Hepatocyte (in vitro differentiated cells): ENCODE results near the gene ZNF474. TPM values are rescaled to one million over a fixed set of nuclear protein-coding genes. Genes with fewer than 3 reads are reported as not detected.

Experiments
- DNase-seq: peaks from one replicate; pipeline ENCODE4 v3.0.0-alpha.2; 2016; ENCODE audit warnings: low spot score
- H2AFZ ChIP-seq: fragments of 200-600 bp; sonication (generic); 2 replicates; pipeline ENCODE4 v1.6.0; 2016; ENCODE audit warnings: antibody characterized with exemption, mild to moderate bottlenecking
- H3K27ac ChIP-seq: fragments of 200-600 bp; sonication (generic); 2 replicates; pipeline ENCODE4 v1.5.1; 2016; ENCODE audit warnings: mild to moderate bottlenecking
- H3K27me3 ChIP-seq: fragments of 200-600 bp; sonication (generic); 2 replicates; pipeline ENCODE4 v1.6.1; 2016
- H3K36me3 ChIP-seq: fragments of 200-600 bp; sonication (generic); replicated peaks from 2 replicates; pipeline ENCODE4 v1.5.1; 2016; ENCODE audit warnings: low read depth; ENCODE audit not compliant: insufficient read depth
- H3K4me1 ChIP-seq: fragments of 200-600 bp; sonication (generic); 2 replicates; pipeline ENCODE4 v1.5.1; 2016; ENCODE audit warnings: mild to moderate bottlenecking, moderate library complexity; ENCODE audit not compliant: insufficient read depth
- H3K4me2 ChIP-seq: fragments of 200-600 bp; sonication (generic); 2 replicates; pipeline ENCODE4 v1.6.0; 2016
- H3K4me3 ChIP-seq: fragments of 200-600 bp; sonication (generic); 2 replicates; pipeline ENCODE4 v1.5.1; 2016; ENCODE audit warnings: mild to moderate bottlenecking
- H3K79me2 ChIP-seq: fragments of 200-600 bp; sonication (generic); 2 replicates; pipeline ENCODE4 v1.6.0; 2017; ENCODE audit warnings: mild to moderate bottlenecking
- H3K9me2 ChIP-seq: fragments of 200-600 bp; sonication (generic); replicated peaks from 2 replicates; pipeline ENCODE4 v1.6.0; 2017; ENCODE audit warnings: mild to moderate bottlenecking; ENCODE audit not compliant: insufficient read depth
- H3K9me3 ChIP-seq: fragments of 200-600 bp; sonication (generic); 2 replicates; pipeline ENCODE4 v1.5.1; 2016; ENCODE audit warnings: low read depth, mild to moderate bottlenecking
- H4K20me1 ChIP-seq: fragments of 200-600 bp; sonication (generic); 2 replicates; pipeline ENCODE4 v1.6.0; 2016; ENCODE audit warnings: mild to moderate bottlenecking; ENCODE audit not compliant: insufficient read depth, poor library complexity, severe bottlenecking
- CTCF ChIP-seq: fragments of 200-600 bp; sonication (generic); IDR thresholded peaks from 2 replicates; pipeline ENCODE4 v1.5.1; 2016; ENCODE audit warnings: antibody characterized with exemption, mild to moderate bottlenecking; ENCODE audit not compliant: poor library complexity
- EZH2 ChIP-seq: fragments of 200-600 bp; sonication (generic); IDR thresholded peaks from 2 replicates; pipeline ENCODE4 v1.6.1; 2016; ENCODE audit warnings: antibody characterized with exemption, mild to moderate bottlenecking, borderline replicate concordance
- EZH2phosphoT487 ChIP-seq: fragments of 200-600 bp; sonication (generic); IDR thresholded peaks from one replicate; pipeline ENCODE4 v1.6.1; 2018; ENCODE audit warnings: antibody characterized with exemption, mild to moderate bottlenecking, low read depth, moderate library complexity; ENCODE audit not compliant: unreplicated experiment, severe bottlenecking
- WGBS: methylation state at CpG from one replicate; pipeline ENCODE4 v1.1.6; 2016; ENCODE audit warnings: low lambda C conversion rate; ENCODE audit errors: missing lambda C conversion rate; 5-methylcytosine and 5-hydroxymethylcytosine counted together
- polyA plus RNA-seq: library from polyadenylated mRNA; unstranded; fragments of >200 nt; fragmentation: Nextera tagmentation; extraction: Ambion mirVana; gene quantifications from 2 replicates; pipeline ENCODE4 v1.2.1, GENCODE V29; 2016
- total RNA-seq: library from RNA; depleted of rRNA; stranded (reverse); fragments of >200 nt; gene quantifications from 2 replicates; pipeline ENCODE4 v1.2.3, GENCODE V29; 2014

The ZNF474 gene
- total and polyA plus RNA-seq, 2 experiments from 2014 or later = 0.43 to 2.8 TPM

GRCh38 chr5:122101636-122102285, 27.6 kb upstream of the ZNF474 start:
- H3K9me2 ChIP-seq = no peaks in the 10 kb centered on the region
- TF ChIP-seq CTCF (peak; percentile 69), EZH2phosphoT487 (no peak)
- peaks cover 3% of the 10 kb centered on the region for H3K27me3 ChIP-seq
- H3K4me3 ChIP-seq = no peak overlapping the region
- no peak overlapping the region for H2AFZ ChIP-seq
- H3K9me3 ChIP-seq = no peaks in the 10 kb centered on the region
- peak; percentile 67 for DNase-seq
- H3K4me2 ChIP-seq = no peak overlapping the region
- no peaks in the 10 kb centered on the region for H3K36me3 ChIP-seq
- H4K20me1 ChIP-seq = no peaks in the 10 kb centered on the region
- WGBS = 29% methylated on average over 4 of the region's 4 CpGs
- H3K4me1 ChIP-seq = no peaks in the 10 kb centered on the region
- no peaks in the 10 kb centered on the region for H3K79me2 ChIP-seq
- H3K27ac ChIP-seq = no peak overlapping the region

GRCh38 chr5:122102825-122103224, 26.5 kb upstream of the ZNF474 start:
- Histone ChIP-seq H3K27me3 (peaks cover 7% of the 10 kb centered on the region), H3K4me2 (no peak overlapping the region), H2AFZ (no peak overlapping the region), H3K79me2 (no peaks in the 10 kb centered on the region), H3K4me3 (no peak overlapping the region), H3K36me3 (no peaks in the 10 kb centered on the region), H3K4me1 (no peaks in the 10 kb centered on the region), H4K20me1 (no peaks in the 10 kb centered on the region), H3K9me3 (no peaks in the 10 kb centered on the region), H3K9me2 (no peaks in the 10 kb centered on the region), H3K27ac (no peak overlapping the region)
- no peak for DNase-seq
- 95% methylated on average over 1 of the region's 1 CpG for WGBS
- no peak for TF ChIP-seq EZH2
- no peak for TF ChIP-seq EZH2phosphoT487

- TF ChIP-seq CTCF = no peak
- no peak for TF ChIP-seq EZH2
- no peak for TF ChIP-seq EZH2phosphoT487
- no peak overlapping the region for H2AFZ ChIP-seq
- no peak overlapping the region for H3K4me3 ChIP-seq
- H3K4me1 ChIP-seq = no peaks in the 10 kb centered on the region
- DNase-seq = no peak
- WGBS = 89% methylated on average over 2 of the region's 2 CpGs
- no peaks in the 10 kb centered on the region for H3K36me3 ChIP-seq
- H3K9me3 ChIP-seq = no peaks in the 10 kb centered on the region
- no peaks in the 10 kb centered on the region for H3K79me2 ChIP-seq
- H3K4me2 ChIP-seq = no peak overlapping the region
- peaks cover 12% of the 10 kb centered on the region for H3K27me3 ChIP-seq
- H3K27ac ChIP-seq = no peak overlapping the region
- H4K20me1 ChIP-seq = no peaks in the 10 kb centered on the region
- H3K9me2 ChIP-seq = no peaks in the 10 kb centered on the region
Measured at GRCh38 chr5:122105909-122106308, 23.4 kb upstream of the ZNF474 start.

- Histone ChIP-seq H3K4me3 (no peak overlapping the region), H3K27me3 (peaks cover 12% of the 10 kb centered on the region), H3K9me3 (no peaks in the 10 kb centered on the region), H3K79me2 (no peaks in the 10 kb centered on the region), H3K4me1 (no peaks in the 10 kb centered on the region), H3K27ac (no peak overlapping the region), H3K9me2 (no peaks in the 10 kb centered on the region), H4K20me1 (no peaks in the 10 kb centered on the region), H3K4me2 (no peak overlapping the region), H3K36me3 (no peaks in the 10 kb centered on the region), H2AFZ (no peak overlapping the region)
- TF ChIP-seq EZH2phosphoT487 (no peak), EZH2 (no peak)
- 90% methylated on average over 4 of the region's 4 CpGs for WGBS
- DNase-seq = no peak
Measured at GRCh38 chr5:122107016-122107415, 22.3 kb upstream of the ZNF474 start.
